Measurements from ENCODE around the gene SLC6A2.
A peak's percentile ranks its signal among the peaks of the same experiment; 100 is the strongest.

The SLC6A2 gene

DNA sequence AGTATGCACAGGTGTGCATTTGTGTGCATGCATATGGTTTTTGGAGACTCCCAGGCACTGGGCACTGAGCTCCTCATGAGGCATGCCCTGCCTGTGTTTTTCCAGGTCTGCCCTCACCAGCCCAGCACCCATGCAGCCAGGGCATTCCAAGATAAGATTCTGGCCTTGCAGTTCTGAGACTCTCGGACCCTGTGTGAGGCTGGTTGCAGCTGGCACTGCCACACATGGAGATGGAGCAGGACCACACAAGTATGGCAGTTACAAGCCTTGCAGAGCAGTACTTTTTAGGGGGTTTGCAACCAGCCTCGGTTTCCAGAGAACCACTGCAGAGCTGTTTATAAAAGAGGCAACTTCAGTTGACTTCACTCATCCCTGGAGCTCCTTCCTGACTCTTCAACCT is 10.2 kb downstream of the SLC6A2 start:
- DNase-seq, result no peak
- intact Hi-C loops (cut with DNase I), result no loop called here

DNA sequence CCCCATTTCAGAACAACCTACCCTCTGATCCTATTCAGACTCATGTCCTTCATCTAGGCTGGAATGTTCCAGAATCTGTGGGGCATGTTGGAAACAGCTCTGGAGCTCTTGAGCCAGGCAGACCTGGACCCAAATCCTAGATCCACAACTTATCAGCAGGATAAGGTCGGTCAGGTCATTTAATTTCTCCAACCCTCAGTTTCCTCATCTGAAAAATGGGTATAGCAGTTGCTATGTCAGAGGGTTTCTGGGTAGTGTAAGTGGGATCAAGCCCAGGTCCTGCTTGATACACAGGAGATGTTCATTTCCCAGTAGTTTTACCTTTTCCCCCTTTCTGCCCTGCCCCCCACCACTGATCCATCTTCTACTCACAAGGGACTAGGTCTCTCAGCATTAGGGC is 12.0 kb downstream of the SLC6A2 start:
- intact Hi-C loops (cut with DNase I), result no loop called here
- DNase-seq, result no peak

- no peak for DNase-seq
Observed at GRCh38 chr16:55668340-55669281, 12.8 kb downstream of the SLC6A2 start.

DNA sequence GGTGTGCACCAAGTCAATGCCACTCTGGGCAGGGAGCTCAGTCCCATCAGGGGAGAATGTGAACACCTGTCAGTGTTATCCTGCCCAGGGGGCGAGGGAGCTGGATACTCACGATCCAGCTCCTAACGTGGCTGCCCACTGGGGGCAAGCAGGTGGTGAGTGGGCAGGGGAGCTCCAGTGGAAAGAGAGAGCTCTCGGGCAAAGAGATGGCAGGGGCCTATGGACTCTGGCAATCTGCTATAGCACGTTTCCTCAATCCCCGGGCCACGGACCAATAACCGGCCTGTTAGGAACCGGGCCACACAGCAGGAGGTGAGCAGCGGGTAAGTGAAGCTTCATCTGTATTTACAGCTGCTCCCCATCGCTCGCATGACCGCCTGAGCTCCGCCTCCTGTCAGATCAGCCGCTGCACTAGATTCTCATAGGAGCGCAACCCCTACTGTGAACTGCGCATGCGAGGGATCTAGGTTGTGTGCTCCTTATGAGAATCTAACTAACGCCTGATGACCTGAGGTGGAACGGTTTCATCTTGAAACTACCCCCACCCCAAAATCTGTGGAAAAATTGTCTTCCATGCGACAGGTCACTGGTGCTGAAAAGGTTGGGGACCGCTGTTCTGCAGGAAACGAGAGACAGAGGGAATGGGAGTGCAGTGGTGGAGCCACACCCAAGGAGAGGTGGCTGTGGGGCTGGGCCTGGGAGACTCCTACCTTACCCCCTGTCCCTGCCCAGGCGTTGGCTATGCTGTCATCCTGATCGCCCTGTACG is 15.6 kb downstream of the SLC6A2 start:
- intact Hi-C loops (cut with DNase I), result no loop called here
- DNase-seq, result no peak

More at GRCh38 chr16:55668340-55669281, 12.8 kb downstream of the SLC6A2 start:
- intact Hi-C loops (cut with DNase I), result no loop called here

GRCh38 chr16:55671974-55672280 is 16.1 kb downstream of the SLC6A2 start:
- no peak for DNase-seq
- intact Hi-C loops (cut with DNase I), result no loop called here

DNA sequence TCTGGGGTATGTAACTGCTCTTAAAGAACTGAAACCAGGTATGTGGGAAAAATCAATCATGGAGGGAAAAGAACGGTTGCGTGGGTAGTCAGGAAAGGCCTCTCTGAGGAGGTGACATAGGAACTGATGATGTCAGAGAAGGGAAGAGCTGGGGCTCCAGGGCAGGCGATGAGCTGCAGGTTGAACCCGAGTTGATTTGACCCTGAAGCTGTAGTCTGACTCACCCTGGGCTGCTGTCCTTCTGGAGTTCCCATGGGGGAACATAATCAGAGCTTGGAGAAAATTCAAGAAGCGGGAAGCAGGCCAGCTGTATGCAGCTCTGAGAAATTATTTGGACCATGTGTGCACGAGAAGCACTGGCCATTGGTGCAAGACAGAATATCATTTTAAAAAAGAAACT is 16.7 kb downstream of the SLC6A2 start:
- no peak for DNase-seq
- intact Hi-C loops (cut with DNase I), result no loop called here

DNA sequence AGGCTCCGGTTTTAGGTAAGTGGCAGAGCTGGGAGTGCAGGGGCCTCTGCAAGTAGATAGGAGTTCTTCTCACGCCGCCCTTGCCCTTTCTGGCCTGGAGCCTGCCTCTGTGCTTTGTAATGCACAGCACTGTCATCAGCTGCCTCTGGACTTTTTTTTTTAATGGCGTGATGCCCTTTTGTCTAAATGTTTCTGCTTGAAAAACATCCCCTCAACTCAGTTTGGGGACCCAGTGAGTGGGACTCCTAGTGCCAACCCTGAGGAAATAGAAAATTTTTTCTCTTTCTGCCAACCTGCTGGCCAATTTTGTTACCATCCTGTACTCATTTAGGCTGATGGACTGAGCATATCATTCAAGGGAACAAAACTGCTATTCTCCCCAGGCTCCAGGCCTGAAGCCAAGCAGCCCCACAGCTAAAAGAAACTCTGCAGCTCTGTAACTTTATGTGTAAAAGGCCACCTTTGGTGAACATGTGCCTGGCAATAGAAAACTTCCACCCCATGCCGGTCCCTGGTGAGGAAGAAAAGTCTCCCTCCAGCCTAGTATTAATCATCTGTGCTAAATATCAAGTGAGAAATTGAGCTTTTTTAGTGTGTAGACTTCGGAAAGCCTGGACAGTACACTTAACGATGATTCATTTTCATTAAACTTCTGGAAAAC is 22.5 kb downstream of the SLC6A2 start:
- peak in 41 of 42 donors; percentile 48 to 87 (median 75) for DNase-seq
- intact Hi-C loops (cut with DNase I), result no loop called here

DNA sequence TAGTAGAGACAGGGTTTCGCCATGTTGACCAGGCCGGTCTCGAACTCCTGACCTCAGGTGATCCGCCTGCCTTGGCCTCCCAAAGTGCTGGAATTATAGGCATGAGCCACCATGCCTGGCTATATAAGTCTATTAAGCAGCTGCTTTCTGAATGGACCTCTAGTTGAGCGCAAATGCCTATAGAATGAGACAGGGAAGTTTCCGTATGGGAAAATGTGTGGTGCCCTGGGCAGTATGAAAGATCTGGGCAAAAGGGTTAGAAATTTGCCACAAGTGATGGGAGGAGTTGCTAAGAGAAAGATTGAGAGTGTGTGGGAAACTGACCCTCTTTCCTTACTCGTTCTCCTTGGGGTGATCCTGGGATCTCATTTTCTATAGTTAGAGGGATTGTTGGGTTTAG is 26.3 kb downstream of the SLC6A2 start:
- intact Hi-C loops (cut with DNase I), result no loop called here
- no peak for DNase-seq

DNA sequence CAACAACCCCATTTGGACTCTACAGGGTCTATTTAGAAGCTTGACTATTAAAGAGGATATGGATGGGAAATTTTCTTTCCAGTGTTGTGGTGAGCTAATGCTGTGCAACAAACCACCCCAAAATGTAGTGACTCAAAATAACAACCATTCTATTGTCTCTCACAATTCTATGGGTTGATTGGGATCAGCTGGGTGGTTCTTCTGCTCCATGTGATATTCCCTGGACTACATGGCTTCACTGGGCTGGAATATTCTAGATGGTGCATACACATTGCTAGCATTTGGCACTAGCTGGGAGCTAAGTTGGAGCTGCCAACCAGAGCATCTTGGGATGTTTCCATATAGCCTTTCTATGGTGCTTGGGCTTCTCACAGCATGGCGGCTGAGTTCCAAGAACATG is 30.2 kb downstream of the SLC6A2 start:
- intact Hi-C loops (cut with DNase I), result no loop called here
- no peak for DNase-seq

GRCh38 chr16:55686671-55687070 is 30.9 kb downstream of the SLC6A2 start:
- intact Hi-C loops (cut with DNase I), result no loop called here

DNA sequence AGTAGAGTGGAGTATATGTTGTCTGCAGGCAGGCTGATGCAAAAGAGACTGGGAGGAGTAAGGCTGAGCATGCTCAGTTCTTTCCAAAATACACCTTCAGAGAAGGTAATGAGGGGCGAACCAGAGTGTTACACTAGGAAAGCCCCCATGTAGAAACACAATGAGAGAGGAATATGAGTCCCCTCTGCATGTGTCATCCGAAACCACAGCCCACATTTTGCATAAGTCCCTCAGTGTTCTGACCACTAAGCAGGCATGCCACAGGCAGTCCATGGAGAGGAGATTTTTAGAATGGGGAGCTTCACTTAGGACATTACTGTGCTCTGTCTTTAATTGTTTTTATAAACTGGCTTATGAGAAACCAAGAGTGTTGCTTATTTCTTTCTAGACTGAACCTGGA is 32.0 kb downstream of the SLC6A2 start:
- DNase-seq, result no peak
- intact Hi-C loops (cut with DNase I), result no loop called here

More at GRCh38 chr16:55686671-55687070, 30.9 kb downstream of the SLC6A2 start:
- no peak for DNase-seq

- intact Hi-C loops (cut with DNase I), result no loop called here
- no peak for DNase-seq
Observed at GRCh38 chr16:55690841-55691240, 35.1 kb downstream of the SLC6A2 start.

- intact Hi-C loops (cut with DNase I), result no loop called here
- no peak for DNase-seq
Observed at GRCh38 chr16:55691771-55692170, 36.0 kb downstream of the SLC6A2 start.

GRCh38 chr16:55695595-55695994 is 39.8 kb downstream of the SLC6A2 start:
- intact Hi-C loops (cut with DNase I), result no loop called here
- DNase-seq, result no peak

DNA sequence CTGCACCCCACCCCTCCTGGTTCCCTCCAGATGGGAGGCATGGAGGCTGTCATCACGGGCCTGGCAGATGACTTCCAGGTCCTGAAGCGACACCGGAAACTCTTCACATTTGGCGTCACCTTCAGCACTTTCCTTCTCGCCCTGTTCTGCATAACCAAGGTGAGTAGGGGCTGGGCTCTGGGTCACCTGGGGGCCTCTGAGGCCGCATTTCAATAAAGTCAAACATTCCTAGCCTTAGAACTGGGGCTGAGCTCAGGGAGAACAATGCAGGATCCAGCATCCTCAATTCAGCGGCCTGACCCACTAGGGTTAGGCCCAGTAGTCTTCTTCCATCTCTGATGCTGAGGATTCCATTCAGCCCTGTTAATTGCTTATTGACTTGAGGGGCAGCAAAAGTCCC is 42.1 kb downstream of the SLC6A2 start:
- intact Hi-C loops (cut with DNase I), result no loop called here
- DNase-seq, result no peak

DNA sequence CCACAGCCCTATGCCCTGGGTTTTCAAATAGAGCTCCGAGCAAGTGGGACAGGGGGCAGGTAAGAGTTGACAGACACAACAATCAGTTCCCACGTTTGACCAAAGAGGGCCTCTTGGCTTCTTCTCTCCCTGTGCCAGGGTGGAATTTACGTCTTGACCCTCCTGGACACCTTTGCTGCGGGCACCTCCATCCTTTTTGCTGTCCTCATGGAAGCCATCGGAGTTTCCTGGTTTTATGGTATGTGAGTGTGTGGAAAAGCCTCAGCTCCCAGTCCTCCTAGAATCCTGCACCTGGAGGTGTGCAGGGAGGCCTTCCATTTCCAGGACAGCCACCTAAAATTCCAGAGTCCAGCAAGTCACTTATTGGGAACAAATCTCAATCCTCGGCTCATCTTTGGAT is 42.5 kb downstream of the SLC6A2 start:
- intact Hi-C loops (cut with DNase I), result no loop called here
- no peak for DNase-seq

DNA sequence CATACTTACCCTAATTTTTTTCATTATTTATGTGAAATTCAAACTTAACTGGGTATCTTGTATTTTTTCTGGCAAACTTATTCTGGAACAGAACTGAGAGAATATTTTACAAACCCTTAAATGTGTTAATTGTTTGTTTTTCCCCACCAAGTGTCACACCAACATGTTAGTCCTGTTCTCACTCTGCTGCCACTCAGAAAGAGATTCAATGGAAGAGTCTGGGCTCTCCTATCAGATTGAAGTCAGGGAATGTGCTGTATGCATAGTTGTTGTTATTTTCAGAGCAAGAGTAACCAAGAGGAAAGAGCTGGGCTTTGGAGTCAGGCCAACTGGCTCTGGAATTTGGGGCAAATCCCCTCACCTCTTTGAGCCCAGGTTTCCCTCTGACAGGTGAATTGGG is 43.2 kb downstream of the SLC6A2 start:
- DNase-seq, result no peak
- intact Hi-C loops (cut with DNase I), result no loop called here

DNA sequence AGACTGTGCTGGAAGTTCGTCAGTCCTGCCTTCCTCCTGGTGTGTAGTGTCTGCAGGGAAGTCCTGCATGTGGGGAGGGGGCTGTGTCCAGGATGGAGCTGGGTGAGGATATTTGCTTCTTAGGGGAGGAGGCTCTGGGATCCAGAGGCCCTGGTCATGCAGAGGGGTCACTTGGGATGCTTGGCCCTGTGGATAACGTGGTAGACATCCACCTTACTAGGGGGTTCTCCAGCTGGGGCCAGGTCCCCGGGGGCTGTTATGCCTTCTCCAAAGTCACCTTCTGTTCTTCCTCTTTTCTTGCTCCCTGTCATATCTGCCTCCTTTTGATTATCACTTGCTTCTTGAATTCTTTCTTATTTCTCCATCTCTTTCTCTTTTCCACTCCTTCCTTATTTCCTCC is 43.8 kb downstream of the SLC6A2 start:
- intact Hi-C loops (cut with DNase I), result loop anchor here (10.0 kb wide), 1 partner anchor 205 kb away; no protein-coding TSS in a partner anchor
- DNase-seq, result peak in 1 of 42 donors; percentile 29

- DNase-seq, result peak in 1 of 42 donors; percentile 33
- intact Hi-C loops (cut with DNase I), result loop anchor here (10.0 kb wide), 1 partner anchor 205 kb away; no protein-coding TSS in a partner anchor
Observed at GRCh38 chr16:55700067-55700466, 44.3 kb downstream of the SLC6A2 start.

DNA sequence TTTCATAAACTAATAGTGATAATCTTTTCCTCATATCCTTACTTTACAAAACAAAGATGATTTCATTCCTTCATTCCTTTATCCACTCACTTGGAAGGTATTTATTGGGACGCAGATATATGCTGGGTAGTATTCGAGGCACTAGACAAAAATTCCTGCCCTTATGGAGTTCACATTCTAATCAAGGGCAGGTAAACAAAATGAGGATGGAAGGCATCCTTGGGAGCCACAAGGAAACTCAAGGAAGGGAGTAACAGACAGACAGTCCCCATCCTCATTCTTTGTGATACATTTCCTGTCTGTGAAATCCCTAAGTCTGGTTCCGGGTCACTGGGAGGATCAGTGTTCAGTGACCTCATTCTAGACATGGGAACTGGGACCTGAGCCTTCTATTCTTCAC is 45.2 kb downstream of the SLC6A2 start:
- no peak for DNase-seq
- intact Hi-C loops (cut with DNase I), result loop anchor here (10.0 kb wide), 1 partner anchor 206 kb away; no protein-coding TSS in a partner anchor
